Activated naive CD8-positive, alpha-beta T cell (primary cell): Measurements from ENCODE around the gene GRPR.

Source experiments
- H3K27ac Mint-ChIP-seq: one replicate; pipeline ENCODE4 v1.8.0; 2021; ENCODE audit warnings: mixed read lengths
- H3K27me3 Mint-ChIP-seq: one replicate; pipeline ENCODE4 v1.8.0; 2021; ENCODE audit warnings: mixed read lengths
- H3K36me3 Mint-ChIP-seq: one replicate; pipeline ENCODE4 v1.8.0; 2021; ENCODE audit warnings: mixed read lengths
- H3K4me1 Mint-ChIP-seq: one replicate; pipeline ENCODE4 v1.8.0; 2021; ENCODE audit warnings: low read depth, mixed read lengths
- H3K4me3 Mint-ChIP-seq: one replicate; pipeline ENCODE4 v1.8.0; 2021; ENCODE audit warnings: mild to moderate bottlenecking, mixed read lengths
- H3K9me3 Mint-ChIP-seq: one replicate; pipeline ENCODE4 v1.8.0; 2021; ENCODE audit warnings: low read depth, mixed read lengths

GRPR gene

DNA sequence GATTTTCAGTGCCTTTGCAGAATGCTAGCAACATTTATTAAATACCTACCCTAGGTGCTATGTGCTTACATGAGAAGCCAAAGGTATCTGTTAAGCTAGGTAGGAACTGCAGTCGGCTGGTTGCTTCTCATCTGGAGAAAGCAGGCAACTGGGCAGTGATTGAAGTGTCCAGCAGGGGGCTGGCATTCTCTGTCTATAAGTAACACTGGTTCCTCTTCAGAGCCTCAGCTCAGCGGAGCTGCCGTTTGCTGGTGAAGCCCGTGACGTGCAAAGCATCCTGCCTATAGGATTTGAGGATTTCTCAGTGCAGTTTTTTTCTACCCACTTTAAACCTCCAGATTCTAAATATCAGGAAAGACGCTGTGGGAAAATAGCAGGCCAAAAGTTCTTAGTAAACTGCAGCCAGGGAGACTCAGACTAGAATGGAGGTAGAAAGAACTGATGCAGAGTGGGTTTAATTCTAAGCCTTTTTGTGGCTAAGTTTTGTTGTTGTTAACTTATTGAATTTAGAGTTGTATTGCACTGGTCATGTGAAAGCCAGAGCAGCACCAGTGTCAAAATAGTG is at the start of gene GRPR:
Gene GRPR, plus strand, starts transcription at position 344 of the 565 bp plus-strand sequence. CDS start 389 bp downstream, outside the sequence.
- no peak within 1 kb of the TSS for H3K27ac Mint-ChIP-seq
- no peaks in the 10 kb centered on the region for H3K36me3 Mint-ChIP-seq
- no peak within 1 kb of the TSS for H3K4me3 Mint-ChIP-seq
- H3K9me3 Mint-ChIP-seq = no peaks in the 10 kb centered on the region
- H3K4me1 Mint-ChIP-seq = peaks cover 19% of the 10 kb centered on the region
- H3K27me3 Mint-ChIP-seq = peaks cover 5% of the 10 kb centered on the region

GRCh38 chrX:16075087-16075486 is 48.3 kb upstream of the GRPR start:
- Mint-ChIP-seq H3K36me3 (no peaks in the 10 kb centered on the region), H3K4me3 (no peak overlapping the region), H3K4me1 (no peaks in the 10 kb centered on the region), H3K27ac (no peak overlapping the region), H3K9me3 (no peaks in the 10 kb centered on the region), H3K27me3 (peaks cover 7% of the 10 kb centered on the region)

DNA sequence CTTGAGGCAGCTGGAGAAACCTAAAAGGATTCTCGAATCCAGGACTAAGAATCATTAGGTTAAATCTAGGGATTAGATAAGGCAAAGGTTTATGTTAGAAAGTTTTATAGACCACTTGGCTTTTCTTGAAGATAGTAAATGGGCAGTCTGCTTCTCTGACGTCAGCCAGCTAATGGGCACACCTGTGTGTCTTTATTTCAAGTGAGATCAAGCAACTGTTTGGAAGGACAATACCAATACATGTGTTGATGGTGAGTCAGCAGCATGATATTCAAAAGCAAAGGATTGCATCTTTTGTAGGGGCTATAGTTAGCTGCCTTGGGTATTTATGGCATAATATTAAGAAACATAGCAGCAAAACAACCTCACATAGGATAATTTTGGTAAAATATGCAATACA is 46.5 kb upstream of the GRPR start:
- Mint-ChIP-seq H3K9me3 (no peaks in the 10 kb centered on the region), H3K4me1 (no peaks in the 10 kb centered on the region), H3K27ac (no peak overlapping the region), H3K36me3 (no peaks in the 10 kb centered on the region), H3K27me3 (peaks cover 7% of the 10 kb centered on the region), H3K4me3 (no peak overlapping the region)

DNA sequence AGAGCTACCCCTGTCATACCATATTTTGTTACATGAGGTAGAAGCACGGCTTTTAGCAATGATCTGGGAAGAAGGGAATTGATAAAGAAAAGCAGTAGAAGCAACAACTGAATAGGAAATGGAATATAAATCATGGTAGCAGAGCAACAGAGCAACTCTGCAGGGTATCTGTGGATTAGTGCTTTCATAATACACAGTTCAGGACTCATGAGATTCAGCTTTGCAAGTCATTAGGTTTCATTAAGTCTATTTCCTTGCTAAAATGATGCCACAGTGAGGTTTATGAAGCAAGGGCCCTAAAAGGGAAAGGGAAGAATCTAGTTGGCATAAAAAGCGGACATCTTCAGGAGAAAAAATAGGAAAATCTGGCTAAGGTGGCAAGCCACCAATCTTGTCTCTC is 45.6 kb upstream of the GRPR start:
- no peaks in the 10 kb centered on the region for H3K36me3 Mint-ChIP-seq
- H3K27ac Mint-ChIP-seq = no peak overlapping the region
- no peaks in the 10 kb centered on the region for H3K9me3 Mint-ChIP-seq
- H3K4me1 Mint-ChIP-seq = no peaks in the 10 kb centered on the region
- H3K27me3 Mint-ChIP-seq = peaks cover 7% of the 10 kb centered on the region
- no peak overlapping the region for H3K4me3 Mint-ChIP-seq

- no peaks in the 10 kb centered on the region for H3K4me1 Mint-ChIP-seq
- H3K4me3 Mint-ChIP-seq = no peak overlapping the region
- no peak overlapping the region for H3K27ac Mint-ChIP-seq
- no peaks in the 10 kb centered on the region for H3K36me3 Mint-ChIP-seq
- peaks cover 8% of the 10 kb centered on the region for H3K27me3 Mint-ChIP-seq
- no peaks in the 10 kb centered on the region for H3K9me3 Mint-ChIP-seq
Measured at GRCh38 chrX:16081357-16081756, 42.0 kb upstream of the GRPR start.

GRCh38 chrX:16082470-16083085 is 40.8 kb upstream of the GRPR start:
- Mint-ChIP-seq H3K27me3 (peaks cover 8% of the 10 kb centered on the region), H3K4me1 (no peaks in the 10 kb centered on the region), H3K4me3 (no peak overlapping the region), H3K27ac (no peak overlapping the region), H3K9me3 (no peaks in the 10 kb centered on the region), H3K36me3 (no peaks in the 10 kb centered on the region)

DNA sequence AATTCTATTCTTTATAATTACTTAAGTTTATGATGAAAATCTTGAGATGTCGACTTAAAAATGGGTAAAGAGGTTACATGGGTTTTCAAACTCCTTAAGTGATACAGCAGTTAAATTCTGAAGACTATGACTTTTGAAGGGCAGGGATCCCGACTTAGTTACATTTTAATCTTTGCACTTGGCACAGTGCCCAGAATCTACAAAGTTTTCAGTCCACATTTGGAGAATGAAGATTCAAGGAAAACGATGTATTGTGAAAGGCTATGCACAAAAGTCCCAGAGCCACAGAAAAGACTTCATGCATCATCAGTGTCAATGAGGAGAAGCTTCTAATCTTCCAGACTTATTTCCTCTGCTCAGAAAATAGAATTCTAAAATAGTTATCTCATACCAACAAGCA is 36.3 kb upstream of the GRPR start:
- Mint-ChIP-seq H3K27me3 (peaks cover 3% of the 10 kb centered on the region), H3K4me1 (no peaks in the 10 kb centered on the region), H3K36me3 (no peaks in the 10 kb centered on the region), H3K4me3 (no peak overlapping the region), H3K9me3 (no peaks in the 10 kb centered on the region), H3K27ac (no peak overlapping the region)

- Mint-ChIP-seq H3K27me3 (peaks cover 1% of the 10 kb centered on the region), H3K36me3 (no peaks in the 10 kb centered on the region), H3K4me3 (no peak overlapping the region), H3K27ac (no peak overlapping the region), H3K4me1 (no peaks in the 10 kb centered on the region), H3K9me3 (peaks cover 4% of the 10 kb centered on the region)
Measured at GRCh38 chrX:16089086-16089485, 34.3 kb upstream of the GRPR start.

DNA sequence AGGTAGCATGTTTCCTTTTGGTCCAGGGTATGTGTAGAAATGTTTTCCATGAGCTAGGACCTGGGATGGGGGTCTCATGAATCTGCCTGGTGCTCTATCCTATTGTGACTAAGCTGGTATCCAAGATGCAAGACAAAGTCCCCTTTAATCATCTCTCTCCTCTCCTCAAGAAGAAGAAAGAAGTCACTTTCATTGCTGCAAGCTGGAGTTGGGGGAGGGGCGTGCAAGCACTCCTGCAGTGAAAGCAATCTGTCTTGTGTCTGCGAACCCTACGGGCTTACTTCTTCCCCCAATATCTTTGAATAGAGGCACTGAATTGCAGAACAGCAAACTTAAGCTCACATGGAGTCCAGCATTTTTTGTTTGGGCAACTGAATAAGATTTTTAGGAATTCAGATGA is 27.2 kb upstream of the GRPR start:
- Mint-ChIP-seq H3K4me1 (no peaks in the 10 kb centered on the region), H3K4me3 (no peak overlapping the region), H3K36me3 (no peaks in the 10 kb centered on the region), H3K9me3 (peaks cover 4% of the 10 kb centered on the region), H3K27ac (no peak overlapping the region), H3K27me3 (peaks cover 3% of the 10 kb centered on the region)

GRCh38 chrX:16100673-16101072 is 22.7 kb upstream of the GRPR start:
- Mint-ChIP-seq H3K27ac (no peak overlapping the region), H3K4me1 (no peaks in the 10 kb centered on the region), H3K4me3 (no peak overlapping the region), H3K9me3 (no peaks in the 10 kb centered on the region), H3K36me3 (no peaks in the 10 kb centered on the region), H3K27me3 (peaks cover 4% of the 10 kb centered on the region)

DNA sequence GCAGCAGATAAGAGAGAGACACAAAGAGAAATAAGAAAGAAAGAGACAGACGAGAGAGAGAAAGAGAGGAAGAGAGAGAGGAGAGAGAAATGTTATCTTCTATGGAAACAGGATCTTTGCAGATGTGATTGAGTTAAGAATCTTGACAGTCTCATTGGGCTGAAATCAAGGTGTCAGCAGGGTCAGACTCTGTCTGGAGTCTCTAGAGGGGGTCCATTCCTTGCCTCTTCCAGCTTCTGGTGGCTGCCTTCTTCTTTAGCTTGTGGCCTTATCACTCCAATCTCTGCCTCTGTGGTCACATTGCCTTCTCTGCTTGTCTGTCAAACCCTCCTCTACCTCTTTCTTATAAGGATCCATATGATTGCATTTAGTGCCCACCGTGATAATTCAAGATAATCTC is 21.8 kb upstream of the GRPR start:
- no peaks in the 10 kb centered on the region for H3K9me3 Mint-ChIP-seq
- peaks cover 4% of the 10 kb centered on the region for H3K27me3 Mint-ChIP-seq
- H3K27ac Mint-ChIP-seq = no peak overlapping the region
- H3K4me1 Mint-ChIP-seq = no peaks in the 10 kb centered on the region
- H3K36me3 Mint-ChIP-seq = no peaks in the 10 kb centered on the region
- H3K4me3 Mint-ChIP-seq = no peak overlapping the region

GRCh38 chrX:16103625-16104024 is 19.7 kb upstream of the GRPR start:
- Mint-ChIP-seq H3K4me3 (no peak overlapping the region), H3K9me3 (no peaks in the 10 kb centered on the region), H3K27me3 (peaks cover 4% of the 10 kb centered on the region), H3K4me1 (no peaks in the 10 kb centered on the region), H3K36me3 (no peaks in the 10 kb centered on the region), H3K27ac (no peak overlapping the region)

DNA sequence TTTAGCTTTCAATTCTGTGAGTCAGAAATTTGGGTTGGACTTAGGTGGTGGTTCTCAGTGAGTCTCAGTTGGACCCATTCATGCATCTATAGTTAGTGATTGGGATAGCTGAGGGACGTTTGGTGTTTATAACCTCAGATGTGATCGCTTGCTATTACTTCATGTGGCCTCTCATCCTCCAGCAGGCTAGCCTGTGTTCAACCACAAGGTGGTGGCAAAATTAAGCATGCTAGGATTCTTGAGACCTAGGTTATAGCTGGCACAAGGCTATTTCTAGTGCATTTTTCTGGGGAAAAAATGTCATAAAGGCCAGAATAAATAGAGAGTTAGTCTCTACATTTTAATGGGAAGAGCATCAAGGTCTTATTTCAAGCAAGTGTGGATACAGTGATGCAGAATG is 10.9 kb upstream of the GRPR start:
- Mint-ChIP-seq H3K36me3 (no peaks in the 10 kb centered on the region), H3K4me3 (no peak overlapping the region), H3K27ac (no peak overlapping the region), H3K4me1 (no peaks in the 10 kb centered on the region), H3K9me3 (no peaks in the 10 kb centered on the region), H3K27me3 (peaks cover 2% of the 10 kb centered on the region)

DNA sequence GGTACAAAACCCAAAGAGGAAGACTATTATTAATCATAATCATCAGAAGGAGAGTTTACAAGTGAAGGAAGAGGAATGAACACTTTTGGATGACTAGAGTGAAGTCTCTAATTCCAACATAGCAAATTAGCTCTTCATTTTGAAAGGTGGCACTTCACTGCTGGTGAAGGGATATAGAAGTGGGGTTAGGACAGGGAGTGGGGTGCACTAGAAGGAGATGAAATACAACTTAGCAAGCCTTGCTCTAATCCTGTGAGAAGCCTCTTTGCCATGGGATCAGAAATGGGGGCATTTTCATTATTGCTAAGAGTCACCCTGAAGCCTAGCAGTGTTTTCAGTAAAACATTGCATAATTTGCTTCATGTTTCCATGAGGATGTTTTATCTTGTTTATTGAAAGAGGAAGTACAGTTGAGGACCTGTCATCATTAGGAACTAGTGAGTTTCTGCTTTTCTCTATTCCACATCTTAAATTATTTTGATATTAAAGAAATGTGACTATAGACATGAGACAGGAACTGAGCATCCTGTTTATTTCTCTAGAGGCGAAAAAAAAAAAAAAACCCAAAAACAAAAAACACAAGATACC is 9.3 kb upstream of the GRPR start:
- Mint-ChIP-seq H3K27ac (no peak overlapping the region), H3K4me1 (peaks cover 2% of the 10 kb centered on the region)

DNA sequence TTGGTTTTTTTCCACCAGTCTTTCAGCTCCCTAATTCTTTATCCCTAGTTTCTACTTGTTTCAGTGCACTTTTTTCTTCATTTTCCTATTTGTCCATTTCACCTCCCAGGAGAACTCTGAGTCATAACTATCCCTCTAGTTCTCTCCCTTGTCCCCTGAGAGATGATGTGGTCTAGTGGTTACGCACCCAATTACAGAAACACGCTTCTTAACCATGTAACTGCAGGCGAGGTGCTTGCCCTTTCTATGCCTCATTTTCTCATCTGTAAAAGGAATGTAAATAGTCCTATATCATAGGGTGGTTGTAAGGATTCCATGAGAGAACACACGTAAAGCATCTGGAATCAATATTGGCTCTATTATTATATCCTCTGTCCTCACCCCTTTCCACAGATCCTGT is 8.8 kb upstream of the GRPR start:
- no peaks in the 10 kb centered on the region for H3K9me3 Mint-ChIP-seq
- H3K4me1 Mint-ChIP-seq = peaks cover 7% of the 10 kb centered on the region
- no peaks in the 10 kb centered on the region for H3K36me3 Mint-ChIP-seq
- H3K27me3 Mint-ChIP-seq = no peaks in the 10 kb centered on the region
- no peak overlapping the region for H3K27ac Mint-ChIP-seq
- H3K4me3 Mint-ChIP-seq = no peak overlapping the region

More for the DNA sequence above, 9.3 kb upstream of the GRPR start:
- no peaks in the 10 kb centered on the region for H3K9me3 Mint-ChIP-seq
- no peaks in the 10 kb centered on the region for H3K36me3 Mint-ChIP-seq
- no peaks in the 10 kb centered on the region for H3K27me3 Mint-ChIP-seq
- H3K4me3 Mint-ChIP-seq = no peak overlapping the region
